CD14-positive monocyte (primary cell): ENCODE results near the gene POU2AF1. TPM values are rescaled to one million over a fixed set of nuclear protein-coding genes. Genes with fewer than 3 reads are reported as not detected.

Source experiments
- DNase-seq, 3 donors: peaks; one replicate each; pipeline ENCODE4 v3.0.0-alpha.2; 2011 to 2022
- H2AFZ ChIP-seq: 2 replicates; pipeline ENCODE4 v1.6.0; 2012; ENCODE audit warnings: mild to moderate bottlenecking, low read depth, low read length, inconsistent platforms; ENCODE audit not compliant: insufficient read depth, poor library complexity, severe bottlenecking
- H3K27ac ChIP-seq, 2 donors: 1 replicate in 1 of 2; 2 replicates in 1 of 2; pipeline ENCODE4 v1.5.1; 2012 to 2013; ENCODE audit warnings: low read length in 2 of 2, control low read depth in 1 of 2, inconsistent platforms in 1 of 2, low read depth in 1 of 2, mild to moderate bottlenecking in 1 of 2
- H3K27me3 ChIP-seq, 2 donors: one replicate each; pipeline versions ENCODE4 v1.6.0 to v1.6.1; 2011 to 2013; ENCODE audit warnings: low read length in 2 of 2; ENCODE audit not compliant: control insufficient read depth in 2 of 2, insufficient read depth in 2 of 2
- H3K36me3 ChIP-seq, 2 donors: replicated peaks in 1 of 2; 1 replicate in 1 of 2; 2 replicates in 1 of 2; pipeline versions ENCODE4 v1.5.1 to v1.6.1; 2012 to 2013; ENCODE audit warnings: low read length in 2 of 2, control low read depth in 1 of 2, inconsistent platforms in 1 of 2, mild to moderate bottlenecking in 1 of 2; ENCODE audit not compliant: insufficient read depth in 2 of 2, control insufficient read depth in 1 of 2
- H3K4me1 ChIP-seq, 2 donors: 1 replicate in 1 of 2; 2 replicates in 1 of 2; pipeline versions ENCODE4 v1.5.1 to v1.6.1; 2012 to 2013; ENCODE audit warnings: low read length in 2 of 2, control low read depth in 1 of 2, inconsistent platforms in 1 of 2, mild to moderate bottlenecking in 1 of 2, moderate library complexity in 1 of 2; ENCODE audit not compliant: insufficient read depth in 2 of 2, control insufficient read depth in 1 of 2
- H3K4me2 ChIP-seq: replicated peaks from 2 replicates; pipeline ENCODE3; 2012; ENCODE audit warnings: low read length, moderate library complexity, mild to moderate bottlenecking; ENCODE audit not compliant: poor library complexity, severe bottlenecking; ENCODE audit errors: extremely low read depth
- H3K4me3 ChIP-seq, 3 experiments: fragments of 200-600 bp in 1 of 3; sonication (generic) in 1 of 3; replicated peaks in 1 of 3; 1 replicate in 2 of 3; 2 replicates in 1 of 3; pipeline ENCODE4 v1.5.1; 2011 to 2013; ENCODE audit warnings: low read length in 3 of 3, mild to moderate bottlenecking in 3 of 3, control low read depth in 2 of 3, low read depth in 2 of 3, inconsistent platforms in 1 of 3, moderate library complexity in 1 of 3
- H3K79me2 ChIP-seq: 2 replicates; pipeline ENCODE4 v1.6.0; 2012; ENCODE audit warnings: mild to moderate bottlenecking, control low read depth, inconsistent platforms, low read length, moderate library complexity; ENCODE audit not compliant: insufficient read depth
- H3K9ac ChIP-seq: 2 replicates; pipeline ENCODE4 v1.6.0; 2017; ENCODE audit warnings: low read length, mild to moderate bottlenecking; ENCODE audit not compliant: insufficient read depth, poor library complexity, severe bottlenecking
- H3K9me3 ChIP-seq, 2 donors: replicated peaks in 1 of 2; 1 replicate in 1 of 2; 2 replicates in 1 of 2; pipeline versions ENCODE4 v1.5.1 to v1.6.1; 2012 to 2013; ENCODE audit warnings: low read length in 2 of 2, control low read depth in 1 of 2; ENCODE audit not compliant: control insufficient read depth in 1 of 2, insufficient read depth in 1 of 2
- H4K20me1 ChIP-seq: 2 replicates; pipeline ENCODE4 v1.6.0; 2012; ENCODE audit warnings: mild to moderate bottlenecking, low read length, control low read depth, moderate library complexity; ENCODE audit not compliant: insufficient read depth
- H3K27ac Mint-ChIP-seq, 7 donors: one replicate each; pipeline ENCODE4 v1.8.0; 2020; ENCODE audit warnings: mild to moderate bottlenecking in 7 of 7, mixed read lengths in 7 of 7, moderate library complexity in 6 of 7, inconsistent platforms in 2 of 7
- H3K27me3 Mint-ChIP-seq, 3 donors: one replicate each; pipeline ENCODE4 v1.8.0; 2021 to 2022; ENCODE audit warnings: low read depth in 3 of 3, mild to moderate bottlenecking in 3 of 3, mixed read lengths in 3 of 3, moderate library complexity in 3 of 3, inconsistent platforms in 1 of 3
- H3K36me3 Mint-ChIP-seq, 2 donors: one replicate each; pipeline ENCODE4 v1.8.0; 2020; ENCODE audit warnings: mixed read lengths in 2 of 2, inconsistent platforms in 1 of 2, mild to moderate bottlenecking in 1 of 2
- H3K4me1 Mint-ChIP-seq: one replicate; pipeline ENCODE4 v1.8.0; 2020; ENCODE audit warnings: mild to moderate bottlenecking, mixed read lengths
- H3K4me3 Mint-ChIP-seq, 2 donors: one replicate each; pipeline ENCODE4 v1.8.0; 2020; ENCODE audit warnings: mild to moderate bottlenecking in 2 of 2, mixed read lengths in 2 of 2, moderate library complexity in 1 of 2
- H3K9me3 Mint-ChIP-seq, 7 donors: one replicate each; pipeline ENCODE4 v1.8.0; 2020 to 2022; ENCODE audit warnings: mixed read lengths in 7 of 7, mild to moderate bottlenecking in 6 of 7, moderate library complexity in 6 of 7, inconsistent platforms in 2 of 7
- WGBS: methylation state at CpG from one replicate; pipeline ENCODE4 v1.1.5; 2013; ENCODE audit warnings: missing lambda C conversion rate; ENCODE audit not compliant: insufficient coverage; 5-methylcytosine and 5-hydroxymethylcytosine counted together
- intact Hi-C, 2 donors: fragments of 100-400 bp; cut with micrococcal nuclease; formaldehyde crosslinking; loops; one replicate each; pipeline versions ENCODE4 v1.15.0 to v1.15.1; 2023
- polyA plus RNA-seq, 3 donors: library from polyadenylated mRNA; depleted of rRNA in 1 of 3; unstranded in 2 of 3; stranded (reverse) in 1 of 3; fragments of 300-500 nt in 2 of 3; fragments of >200 nt in 1 of 3; fragmentation: Illumina TruSeq in 2 of 3; gene quantifications; 1 replicate in 2 of 3; 2 replicates in 1 of 3; pipeline ENCODE4 v1.2.3, GENCODE V29; 2012 to 2021
- TF ChIP-seq, protein P1 (sequence below): fragments of 200-600 bp; IDR thresholded peaks from one replicate; pipeline ENCODE4 v1.8.0; 2022; ENCODE audit warnings: antibody characterized with exemption, mild to moderate bottlenecking

POU2AF1 gene
- polyA plus RNA-seq, 3 donors = 0.07 to 0.12 (median 0.09) TPM

DNA sequence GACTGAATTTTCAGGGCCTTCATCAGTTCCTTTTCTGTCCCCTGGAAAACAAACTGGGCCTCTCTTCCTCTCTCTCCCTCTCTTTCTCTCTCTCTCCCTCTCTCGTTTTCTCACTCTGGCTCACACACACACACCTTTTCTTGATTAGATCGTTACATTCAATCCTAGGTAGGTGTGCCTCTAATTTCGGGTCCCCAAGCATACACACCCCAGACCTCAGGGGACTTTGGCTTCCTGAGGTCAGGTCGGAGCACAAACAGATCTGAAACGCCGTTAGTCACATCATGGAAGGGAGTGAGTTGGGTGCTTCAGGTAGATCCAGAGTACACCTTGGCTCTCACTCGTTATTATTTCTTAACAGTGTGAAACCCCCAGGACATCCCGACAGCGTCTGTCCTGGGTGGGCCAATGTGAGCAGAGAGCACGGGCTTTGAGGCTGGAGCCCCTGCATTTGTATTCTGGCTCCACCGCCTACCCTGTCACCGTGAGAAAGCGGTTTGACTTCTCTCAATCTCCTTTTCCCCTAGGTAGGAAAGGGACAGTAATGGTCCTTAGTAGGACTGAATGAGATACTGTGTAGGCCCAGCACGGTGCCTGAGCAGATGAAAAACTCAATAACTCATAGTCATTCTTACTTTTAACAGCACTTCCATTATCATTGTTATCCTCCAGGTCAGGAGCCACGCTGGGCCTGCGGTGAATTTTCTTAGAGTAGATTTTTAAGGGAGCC, 37.3 kb upstream of the POU2AF1 start:
- no peaks in the 10 kb centered on the region for H4K20me1 ChIP-seq
- H3K4me3 ChIP-seq = no peak overlapping the region
- no peak overlapping the region for H2AFZ ChIP-seq
- H3K36me3 ChIP-seq = no peaks in the 10 kb centered on the region
- H3K9me3 ChIP-seq = no peaks in the 10 kb centered on the region
- H3K79me2 ChIP-seq = no peaks in the 10 kb centered on the region
- no peak overlapping the region for H3K4me3 Mint-ChIP-seq
- H3K36me3 Mint-ChIP-seq = no peaks in the 10 kb centered on the region
- peaks cover 4 to 17% of the 10 kb centered on the region in 2 donors for H3K4me1 ChIP-seq
- no peak overlapping the region for H3K9ac ChIP-seq
- H3K4me1 Mint-ChIP-seq = peaks cover 21% of the 10 kb centered on the region
- intact Hi-C loops = no loop called here
- peaks cover 2 to 6% (median 2%) of the 10 kb centered on the region in 3 donors for H3K27me3 Mint-ChIP-seq
- peaks cover 0 to 2% (median 0%) of the 10 kb centered on the region in 7 donors for H3K9me3 Mint-ChIP-seq
- no peak for DNase-seq
- H3K27ac ChIP-seq = no peak overlapping the region
- H3K4me2 ChIP-seq = no peak overlapping the region
- no peaks in the 10 kb centered on the region for H3K27me3 ChIP-seq
- WGBS = 98% methylated on average over 7 of the region's 16 CpGs
- peak overlapping the region in 1 of 7 donors; percentile 43 for H3K27ac Mint-ChIP-seq
- TF ChIP-seq, protein P1, sequence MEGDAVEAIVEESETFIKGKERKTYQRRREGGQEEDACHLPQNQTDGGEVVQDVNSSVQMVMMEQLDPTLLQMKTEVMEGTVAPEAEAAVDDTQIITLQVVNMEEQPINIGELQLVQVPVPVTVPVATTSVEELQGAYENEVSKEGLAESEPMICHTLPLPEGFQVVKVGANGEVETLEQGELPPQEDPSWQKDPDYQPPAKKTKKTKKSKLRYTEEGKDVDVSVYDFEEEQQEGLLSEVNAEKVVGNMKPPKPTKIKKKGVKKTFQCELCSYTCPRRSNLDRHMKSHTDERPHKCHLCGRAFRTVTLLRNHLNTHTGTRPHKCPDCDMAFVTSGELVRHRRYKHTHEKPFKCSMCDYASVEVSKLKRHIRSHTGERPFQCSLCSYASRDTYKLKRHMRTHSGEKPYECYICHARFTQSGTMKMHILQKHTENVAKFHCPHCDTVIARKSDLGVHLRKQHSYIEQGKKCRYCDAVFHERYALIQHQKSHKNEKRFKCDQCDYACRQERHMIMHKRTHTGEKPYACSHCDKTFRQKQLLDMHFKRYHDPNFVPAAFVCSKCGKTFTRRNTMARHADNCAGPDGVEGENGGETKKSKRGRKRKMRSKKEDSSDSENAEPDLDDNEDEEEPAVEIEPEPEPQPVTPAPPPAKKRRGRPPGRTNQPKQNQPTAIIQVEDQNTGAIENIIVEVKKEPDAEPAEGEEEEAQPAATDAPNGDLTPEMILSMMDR = no peak

DNA sequence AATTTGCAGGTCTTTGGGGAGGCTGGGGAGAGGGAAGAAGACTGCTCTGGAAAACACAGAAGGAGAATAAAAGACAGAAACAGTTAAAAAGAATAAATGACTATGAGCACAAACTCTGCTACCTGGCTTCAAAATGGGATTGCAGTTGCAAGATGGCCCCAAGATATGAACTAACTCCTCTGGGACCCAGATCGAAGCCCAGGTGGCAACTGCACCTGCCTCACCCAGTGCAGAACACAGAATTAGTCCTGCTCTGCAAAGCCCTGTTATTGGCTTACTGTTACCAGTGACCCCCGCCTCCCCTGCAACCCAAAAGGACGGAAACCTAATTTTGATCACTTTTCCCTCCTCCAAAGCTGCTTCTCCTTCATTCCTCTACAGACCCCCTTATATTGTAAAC, 35.9 kb upstream of the POU2AF1 start:
- Mint-ChIP-seq H3K4me3 (peak overlapping the region; percentile 81 to 97), H3K27me3 (peaks cover 2 to 7% (median 2%) of the 10 kb centered on the region in 3 donors), H3K4me1 (peaks cover 24% of the 10 kb centered on the region), H3K27ac (peak overlapping the region in 1 of 7 donors; percentile 3), H3K9me3 (peaks cover 0 to 2% (median 0%) of the 10 kb centered on the region in 7 donors), H3K36me3 (no peaks in the 10 kb centered on the region)
- no peaks in the 10 kb centered on the region for H3K27me3 ChIP-seq
- H3K79me2 ChIP-seq = no peaks in the 10 kb centered on the region
- WGBS = 100% methylated on average over 2 of the region's 3 CpGs
- intact Hi-C loops = no loop called here
- H4K20me1 ChIP-seq = no peaks in the 10 kb centered on the region
- no peak overlapping the region for H3K9ac ChIP-seq
- TF ChIP-seq, protein P1 = no peak
- H3K4me1 ChIP-seq = peaks cover 4 to 21% of the 10 kb centered on the region in 2 donors
- DNase-seq = no peak
- H3K36me3 ChIP-seq = no peaks in the 10 kb centered on the region
- H2AFZ ChIP-seq = peak overlapping the region; percentile 84
- no peak overlapping the region for H3K4me2 ChIP-seq
- H3K27ac ChIP-seq = no peak overlapping the region
- H3K4me3 ChIP-seq = peak overlapping the region in 1 of 3 experiments; percentile 67
- H3K9me3 ChIP-seq = no peaks in the 10 kb centered on the region
